HUES64 (cell line): Measurements from ENCODE around the gene FAAP100.

Source experiments
- H3K27ac ChIP-seq: 2 replicates; pipeline ENCODE4 v1.7.0; 2013; ENCODE audit warnings: low read depth, low read length, inconsistent platforms
- H3K27me3 ChIP-seq: 2 replicates; pipeline ENCODE4 v1.6.1; 2013; ENCODE audit warnings: mild to moderate bottlenecking, low read length; ENCODE audit not compliant: insufficient read depth
- H3K36me3 ChIP-seq: 2 replicates; pipeline ENCODE4 v1.6.1; 2013; ENCODE audit warnings: mild to moderate bottlenecking, low read length; ENCODE audit not compliant: insufficient read depth
- H3K4me1 ChIP-seq: 2 replicates; pipeline ENCODE4 v1.6.1; 2013; ENCODE audit warnings: mild to moderate bottlenecking, low read length, moderate library complexity; ENCODE audit not compliant: insufficient read depth
- H3K4me3 ChIP-seq: 2 replicates; pipeline ENCODE4 v1.5.1; 2013; ENCODE audit warnings: mild to moderate bottlenecking, low read length, moderate library complexity
- H3K9ac ChIP-seq: 2 replicates; pipeline ENCODE4 v1.6.1; 2013; ENCODE audit warnings: mild to moderate bottlenecking, low read depth, low read length
- H3K9me3 ChIP-seq: 2 replicates; pipeline ENCODE4 v1.6.1; 2013; ENCODE audit warnings: low read depth, low read length; ENCODE audit not compliant: insufficient read depth
- WGBS: fragments of 150-250, 120-280 bp; methylation state at CpG from one replicate; pipeline ENCODE4 v1.1.7; 2013; ENCODE audit warnings: missing lambda C conversion rate; 5-methylcytosine and 5-hydroxymethylcytosine counted together

FAAP100 gene

DNA sequence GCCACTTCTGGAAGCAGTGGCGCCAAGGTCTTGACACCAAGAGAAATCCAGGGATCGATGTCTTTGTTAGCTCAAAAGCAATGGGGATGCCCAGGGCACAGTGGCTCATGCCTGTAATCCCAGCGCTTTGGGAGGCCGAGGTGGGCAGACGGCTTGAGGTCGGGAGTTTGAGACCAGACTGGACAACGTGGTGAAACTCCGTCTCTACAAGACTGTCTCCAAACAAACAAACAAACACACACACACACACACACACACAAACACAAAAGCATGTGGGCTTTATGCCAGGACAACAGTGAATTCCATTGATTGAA lies 22.4 kb upstream of the FAAP100 start:
- no peak overlapping the region for H3K4me3 ChIP-seq
- H3K9me3 ChIP-seq: no peaks in the 10 kb centered on the region
- H3K4me1 ChIP-seq: no peaks in the 10 kb centered on the region
- H3K36me3 ChIP-seq: peaks cover 65% of the 10 kb centered on the region
- 94% methylated on average over 8 of the region's 8 CpGs for WGBS
- no peak overlapping the region for H3K27ac ChIP-seq
- no peaks in the 10 kb centered on the region for H3K27me3 ChIP-seq
- H3K9ac ChIP-seq: no peak overlapping the region

DNA sequence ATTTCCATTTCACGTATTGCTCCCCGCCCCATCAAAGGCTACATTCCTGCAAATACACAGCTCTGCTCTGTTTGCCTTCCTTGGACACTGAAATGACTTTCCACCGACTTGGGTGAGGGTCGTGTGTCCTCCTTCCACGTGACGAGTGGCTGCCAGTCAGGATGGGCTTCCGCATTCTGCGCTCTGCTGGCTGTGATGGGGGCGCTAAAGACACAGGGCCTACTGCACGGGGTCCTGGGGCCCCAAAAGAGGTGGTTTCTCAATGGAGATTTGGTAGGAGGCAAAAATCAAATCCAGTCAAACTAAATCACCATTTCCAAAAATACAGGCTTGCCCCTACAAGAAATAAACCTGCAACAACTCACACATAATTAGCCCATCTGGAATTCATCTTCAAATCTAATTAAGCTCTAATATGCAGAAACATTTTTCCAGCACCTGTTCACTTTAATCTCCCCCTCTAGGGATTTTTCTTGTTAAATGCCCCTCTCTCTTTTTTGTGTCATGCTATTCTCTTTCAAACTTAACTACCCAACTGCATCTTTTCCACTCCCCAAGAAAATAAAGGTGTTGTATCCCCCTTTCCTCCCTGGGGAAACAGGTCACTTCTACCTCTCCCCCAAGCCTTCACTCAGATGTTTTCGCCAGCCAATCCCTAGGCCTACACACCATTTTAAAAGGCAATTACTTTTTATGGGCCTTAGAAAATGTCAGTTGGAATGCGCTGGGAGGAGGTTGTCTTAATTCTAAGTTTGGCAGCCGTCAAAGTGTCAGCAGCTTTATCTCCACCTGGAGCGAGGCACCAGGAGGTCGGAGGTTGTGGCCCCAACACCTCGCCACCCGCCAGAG lies 21.9 kb upstream of the FAAP100 start:
- Histone ChIP-seq H3K9me3 (no peaks in the 10 kb centered on the region), H3K36me3 (peaks cover 71% of the 10 kb centered on the region), H3K4me3 (no peak overlapping the region), H3K27ac (no peak overlapping the region), H3K4me1 (no peaks in the 10 kb centered on the region), H3K9ac (no peak overlapping the region), H3K27me3 (no peaks in the 10 kb centered on the region)
- 90% methylated on average over 16 of the region's 17 CpGs for WGBS

DNA sequence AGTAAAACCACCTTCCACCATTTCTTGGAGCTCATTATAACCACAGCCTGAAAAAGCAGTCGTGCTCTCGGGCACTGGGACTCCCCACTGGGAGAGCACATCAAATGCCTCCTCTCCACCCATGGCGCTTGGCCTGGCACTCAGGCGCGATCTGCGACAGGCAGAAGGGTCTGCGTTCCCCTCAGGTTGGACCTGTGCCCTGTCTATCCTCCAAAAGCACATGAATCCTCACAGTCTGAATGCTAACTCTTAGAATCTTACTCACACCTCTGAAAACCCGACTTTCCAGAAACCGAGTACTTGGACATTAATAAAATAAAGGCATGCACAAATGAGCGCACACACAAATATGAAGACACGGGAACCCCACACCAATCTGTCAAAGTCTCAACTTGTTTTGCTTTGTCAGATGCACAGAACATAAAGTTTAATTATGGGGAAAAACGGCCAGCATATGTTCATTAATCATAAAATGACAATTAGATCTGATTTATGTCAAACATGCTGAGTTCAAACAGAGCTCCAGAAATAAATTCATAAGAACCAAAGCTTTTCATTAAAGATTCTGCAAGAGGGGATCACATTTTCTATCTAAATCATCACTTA lies 20.5 kb upstream of the FAAP100 start:
- WGBS: 95% methylated on average over 12 of the region's 12 CpGs
- no peak overlapping the region for H3K27ac ChIP-seq
- peaks cover 80% of the 10 kb centered on the region for H3K36me3 ChIP-seq
- H3K27me3 ChIP-seq: no peaks in the 10 kb centered on the region
- H3K9me3 ChIP-seq: no peaks in the 10 kb centered on the region
- H3K4me1 ChIP-seq: no peaks in the 10 kb centered on the region
- H3K4me3 ChIP-seq: no peak overlapping the region
- H3K9ac ChIP-seq: no peak overlapping the region

DNA sequence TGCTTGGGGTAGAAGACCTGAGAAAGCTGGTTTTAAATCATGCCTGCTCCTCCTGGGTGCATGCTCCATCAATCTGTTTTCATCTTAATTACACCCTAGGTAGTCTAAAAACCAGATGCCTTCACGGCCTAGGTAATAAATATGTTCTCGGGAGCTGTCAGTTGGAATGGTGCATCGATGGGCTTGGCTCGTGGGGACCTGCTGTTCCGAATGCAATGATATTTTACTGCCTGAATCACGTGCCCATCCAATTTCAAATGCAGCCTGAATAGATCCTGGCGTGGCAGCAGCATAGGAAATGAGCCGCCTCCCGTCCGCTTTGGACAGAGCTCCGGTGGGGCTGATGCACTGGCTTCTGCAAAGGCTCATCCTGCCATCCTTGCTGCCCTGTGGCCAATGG lies 18.8 kb upstream of the FAAP100 start:
- no peak overlapping the region; the same call in 1 of the 2 replicates for H3K9ac ChIP-seq
- H3K4me1 ChIP-seq: no peaks in the 10 kb centered on the region
- 94% methylated on average over 11 of the region's 11 CpGs for WGBS
- no peaks in the 10 kb centered on the region for H3K9me3 ChIP-seq
- H3K27me3 ChIP-seq: no peaks in the 10 kb centered on the region
- peaks cover 92% of the 10 kb centered on the region for H3K36me3 ChIP-seq
- H3K27ac ChIP-seq: no peak overlapping the region
- no peak overlapping the region for H3K4me3 ChIP-seq

DNA sequence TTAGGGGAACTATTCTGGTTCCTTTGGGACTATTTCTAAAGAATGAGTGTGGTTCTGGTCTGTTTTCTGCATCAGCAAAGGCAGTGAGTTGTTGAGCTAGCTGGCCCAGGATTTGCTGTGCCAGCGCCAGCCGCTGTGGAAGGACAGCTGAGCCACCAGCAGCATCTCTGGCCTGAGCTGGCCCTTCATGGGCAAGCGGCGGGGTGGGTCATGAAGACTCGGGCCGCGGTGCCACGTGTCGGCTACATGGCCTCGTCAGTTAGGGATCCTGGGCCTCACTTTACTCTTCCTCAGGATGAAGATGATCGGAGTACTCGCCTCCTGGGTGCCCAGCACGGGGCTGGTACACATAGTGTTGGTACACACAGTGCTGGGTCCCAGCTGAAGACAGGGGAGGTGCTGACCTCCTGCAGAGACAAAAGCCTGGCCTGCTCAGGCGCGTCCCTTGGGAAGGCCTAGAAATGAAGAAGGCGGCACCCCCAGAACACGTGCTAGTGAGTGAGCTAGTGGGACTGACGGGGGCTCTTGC lies 17.9 kb upstream of the FAAP100 start:
- no peak overlapping the region for H3K9ac ChIP-seq
- H3K4me3 ChIP-seq: no peak overlapping the region
- H3K36me3 ChIP-seq: peaks cover 94% of the 10 kb centered on the region
- H3K27me3 ChIP-seq: no peaks in the 10 kb centered on the region
- no peak overlapping the region for H3K27ac ChIP-seq
- H3K9me3 ChIP-seq: no peaks in the 10 kb centered on the region
- no peaks in the 10 kb centered on the region for H3K4me1 ChIP-seq
- 96% methylated on average over 18 of the region's 18 CpGs for WGBS

DNA sequence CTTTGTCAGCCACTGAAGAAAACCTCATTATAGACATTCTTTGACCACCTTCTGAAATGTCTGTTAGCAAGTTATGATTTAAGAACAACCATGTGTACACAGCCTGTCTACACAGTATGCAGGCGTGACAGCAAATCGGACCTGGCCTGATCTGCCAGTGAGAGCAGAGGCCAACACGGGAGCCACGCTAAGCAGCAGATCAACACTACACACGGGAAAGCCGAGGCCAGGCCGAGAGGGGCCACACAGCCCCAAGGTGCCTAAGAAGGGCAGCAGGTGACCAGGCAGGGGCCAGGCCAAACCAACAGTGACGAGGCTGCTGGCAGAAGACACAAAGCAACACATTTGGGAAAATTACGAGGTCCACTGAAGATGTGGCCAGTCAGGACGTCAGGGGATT lies 16.3 kb upstream of the FAAP100 start:
- no peak overlapping the region for H3K27ac ChIP-seq
- H3K9me3 ChIP-seq: no peaks in the 10 kb centered on the region
- H3K27me3 ChIP-seq: no peaks in the 10 kb centered on the region
- H3K9ac ChIP-seq: no peak overlapping the region
- H3K4me3 ChIP-seq: no peak overlapping the region
- no peaks in the 10 kb centered on the region for H3K4me1 ChIP-seq
- 95% methylated on average over 10 of the region's 10 CpGs for WGBS
- H3K36me3 ChIP-seq: peaks cover 96% of the 10 kb centered on the region

DNA sequence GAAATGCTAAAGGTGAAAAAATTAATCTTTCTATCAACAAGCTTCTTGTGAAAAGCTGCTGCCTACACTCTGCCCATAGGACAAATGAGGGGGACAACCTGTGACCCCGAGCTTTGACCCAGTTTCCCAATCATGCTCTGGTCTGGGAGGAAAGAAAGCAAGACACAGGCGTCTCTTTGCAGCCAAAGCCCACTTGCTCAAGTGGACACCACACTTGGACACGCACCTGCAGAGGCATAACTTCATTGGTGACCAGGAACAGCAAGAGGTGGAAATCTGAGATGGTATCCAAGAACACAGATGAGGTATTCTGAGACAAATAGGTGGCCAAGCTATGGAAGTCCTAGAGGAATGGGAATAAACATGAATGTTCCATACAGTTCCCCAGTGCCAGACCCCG lies 15.0 kb upstream of the FAAP100 start:
- H3K36me3 ChIP-seq: peaks cover 95% of the 10 kb centered on the region
- H3K9me3 ChIP-seq: no peaks in the 10 kb centered on the region
- no peaks in the 10 kb centered on the region for H3K4me1 ChIP-seq
- H3K27me3 ChIP-seq: no peaks in the 10 kb centered on the region
- H3K4me3 ChIP-seq: no peak overlapping the region
- 93% methylated on average over 4 of the region's 4 CpGs for WGBS
- no peak overlapping the region for H3K9ac ChIP-seq
- no peak overlapping the region; the same call in 1 of the 2 replicates for H3K27ac ChIP-seq

DNA sequence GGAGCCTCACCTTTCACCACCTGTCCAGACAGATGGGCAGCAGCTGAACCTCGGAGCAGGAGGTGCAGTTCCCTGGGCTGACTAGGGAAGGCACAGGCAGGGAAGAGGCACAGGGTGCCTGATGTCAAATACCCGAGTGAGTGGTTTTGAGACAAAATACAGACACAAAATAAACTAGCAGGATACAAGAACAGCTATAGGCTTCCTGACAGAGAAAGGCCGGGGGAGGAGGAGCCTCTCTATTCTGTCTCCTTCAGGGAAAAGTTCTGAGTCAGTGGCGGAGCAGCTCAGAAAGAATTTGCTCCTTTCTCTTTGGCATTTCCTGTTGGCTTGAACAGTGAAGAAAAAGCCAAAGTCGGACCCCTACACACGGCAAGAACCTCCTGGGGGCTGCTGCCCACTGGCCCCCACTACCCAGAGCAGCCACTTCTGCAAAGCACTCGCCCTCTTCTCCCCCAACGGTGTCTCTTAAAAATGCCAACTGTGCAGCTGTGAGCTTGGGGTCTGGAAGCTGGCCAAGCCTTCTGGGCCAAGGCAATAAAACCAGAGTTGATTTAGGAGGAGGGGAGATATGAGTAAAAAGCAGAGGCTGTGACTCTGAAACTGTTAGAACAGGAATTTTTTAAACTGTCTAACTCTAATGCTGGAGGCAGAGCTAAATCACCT lies 14.4 kb upstream of the FAAP100 start:
- 84% methylated on average over 8 of the region's 8 CpGs for WGBS
- Histone ChIP-seq H3K27ac (peak overlapping the region; percentile 20; the same call in 1 of the 2 replicates), H3K36me3 (peaks cover 97% of the 10 kb centered on the region), H3K4me3 (no peak overlapping the region), H3K9ac (no peak overlapping the region), H3K27me3 (no peaks in the 10 kb centered on the region), H3K9me3 (no peaks in the 10 kb centered on the region), H3K4me1 (no peaks in the 10 kb centered on the region)

DNA sequence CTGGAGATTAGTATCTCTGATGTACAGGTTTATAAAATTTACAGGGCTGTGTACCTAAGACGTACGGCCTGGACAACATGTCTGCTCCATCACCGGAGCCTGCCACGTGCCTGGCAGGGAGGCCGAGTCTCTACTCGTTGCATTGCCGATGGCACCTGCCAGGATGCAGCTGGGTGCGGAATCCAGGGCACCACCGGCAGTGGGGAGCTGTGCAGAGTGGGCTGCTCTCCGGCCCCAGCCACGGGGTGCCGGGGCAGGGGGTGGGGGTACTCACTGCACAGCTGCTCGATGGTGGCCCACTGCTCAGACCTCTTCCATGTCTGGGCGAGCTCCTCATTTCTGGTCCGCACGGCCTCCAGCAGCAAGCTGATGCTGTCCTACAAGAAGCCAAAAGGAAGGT lies 13.1 kb upstream of the FAAP100 start:
- H3K36me3 ChIP-seq: peaks cover 94% of the 10 kb centered on the region
- no peaks in the 10 kb centered on the region for H3K27me3 ChIP-seq
- no peak overlapping the region for H3K9ac ChIP-seq
- 96% methylated on average over 16 of the region's 16 CpGs for WGBS
- H3K4me3 ChIP-seq: no peak overlapping the region
- H3K9me3 ChIP-seq: no peaks in the 10 kb centered on the region
- no peaks in the 10 kb centered on the region for H3K4me1 ChIP-seq
- no peak overlapping the region for H3K27ac ChIP-seq

DNA sequence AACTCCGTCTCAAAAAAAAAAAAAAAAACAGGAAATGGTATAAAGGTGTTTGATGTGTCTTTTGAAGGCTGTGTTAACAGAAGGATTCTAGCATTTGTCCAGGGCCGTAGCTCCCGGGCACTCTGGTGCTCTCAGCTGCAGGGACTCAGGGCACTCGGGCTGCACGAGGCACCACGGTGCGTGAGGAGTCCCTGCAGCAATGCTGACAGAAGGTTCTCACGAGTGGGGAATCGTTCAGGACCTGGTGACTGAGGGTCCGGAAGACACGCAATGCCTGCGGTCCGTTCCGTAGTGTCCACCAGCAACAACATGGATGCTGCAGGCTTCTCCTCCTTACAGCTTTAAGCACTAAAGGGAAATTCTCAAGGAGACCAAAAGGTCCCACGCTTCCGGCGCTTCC lies 12.6 kb upstream of the FAAP100 start:
- 97% methylated on average over 17 of the region's 17 CpGs for WGBS
- H3K9me3 ChIP-seq: no peaks in the 10 kb centered on the region

DNA sequence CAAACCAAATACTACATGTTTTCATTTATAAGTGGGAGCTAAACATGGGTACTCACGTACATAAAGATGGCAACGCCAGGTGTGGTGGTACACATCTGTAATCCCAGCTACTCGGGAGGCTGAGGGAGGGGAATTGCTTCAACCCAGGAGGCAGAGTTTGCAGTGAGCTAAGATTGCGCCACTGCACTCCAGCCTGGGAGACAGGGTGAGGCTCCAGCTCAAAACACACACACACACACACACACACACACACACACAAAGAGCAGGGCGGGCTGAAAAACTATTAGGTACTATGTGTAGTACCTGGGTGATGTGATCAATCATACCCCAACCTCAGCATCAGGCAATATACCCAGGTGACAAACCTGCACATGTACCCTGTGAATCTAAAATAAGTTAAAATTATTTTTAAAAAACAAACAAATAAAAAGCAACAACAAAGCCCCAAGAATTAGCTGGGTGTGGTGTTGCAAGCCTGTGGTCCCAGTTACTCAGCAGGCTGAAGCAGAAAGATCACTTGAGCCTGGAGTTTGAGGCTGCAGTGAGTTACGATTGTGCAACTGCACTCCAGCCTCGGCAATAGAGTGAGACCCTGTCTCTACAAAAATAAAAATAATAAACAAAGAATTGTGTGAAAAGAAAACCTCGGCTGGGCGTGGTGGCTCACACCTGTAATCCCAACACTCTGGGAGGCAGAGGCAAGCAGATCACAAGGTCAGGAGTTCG lies 11.9 kb upstream of the FAAP100 start:
- H3K9ac ChIP-seq: no peak overlapping the region
- H3K27ac ChIP-seq: no peak overlapping the region
- H3K9me3 ChIP-seq: no peaks in the 10 kb centered on the region
- H3K4me1 ChIP-seq: no peaks in the 10 kb centered on the region
- no peak overlapping the region for H3K4me3 ChIP-seq
- no peaks in the 10 kb centered on the region for H3K27me3 ChIP-seq
- H3K36me3 ChIP-seq: peaks cover 84% of the 10 kb centered on the region
- 94% methylated on average over 7 of the region's 10 CpGs for WGBS

More for the DNA sequence above, 12.6 kb upstream of the FAAP100 start:
- Histone ChIP-seq H3K9ac (no peak overlapping the region), H3K27ac (no peak overlapping the region), H3K27me3 (no peaks in the 10 kb centered on the region), H3K4me3 (no peak overlapping the region), H3K36me3 (peaks cover 89% of the 10 kb centered on the region), H3K4me1 (no peaks in the 10 kb centered on the region)
